ENCODE measurements around the gene USP40.

USP40 gene

GRCh38 chr2:233497692-233498091 lies 68.9 kb downstream of the USP40 start:
- DNase-seq (ENCODE audit: low read depth in 2 of 2) = no peak

GRCh38 chr2:233495503-233496496 lies 70.8 kb downstream of the USP40 start:
- DNase-seq (ENCODE audit: low read depth in 2 of 2) = no peak

GRCh38 chr2:233492751-233493150 lies 73.8 kb downstream of the USP40 start:
- DNase-seq (ENCODE audit: low read depth in 2 of 2) = no peak

GRCh38 chr2:233492078-233492477 lies 74.5 kb downstream of the USP40 start:
- DNase-seq (ENCODE audit: low read depth in 2 of 2) = no peak

- DNase-seq (ENCODE audit: low read depth in 2 of 2) = no peak
Observed at GRCh38 chr2:233491326-233491725, 75.3 kb downstream of the USP40 start.

- no peak for DNase-seq (ENCODE audit: low read depth in 2 of 2)
Observed at GRCh38 chr2:233490831-233491230, 75.8 kb downstream of the USP40 start.

GRCh38 chr2:233489666-233490065 lies 76.9 kb downstream of the USP40 start:
- DNase-seq (ENCODE audit: low read depth in 2 of 2) = no peak

- DNase-seq (ENCODE audit: low read depth in 2 of 2) = no peak
Observed at GRCh38 chr2:233489143-233489542, 77.4 kb downstream of the USP40 start.

GRCh38 chr2:233487748-233488345 lies 78.7 kb downstream of the USP40 start:
- no peak for DNase-seq (ENCODE audit: low read depth in 2 of 2)

GRCh38 chr2:233486778-233487552 lies 79.6 kb downstream of the USP40 start:
- DNase-seq (ENCODE audit: low read depth in 2 of 2) = no peak

GRCh38 chr2:233486357-233486756 lies 80.2 kb downstream of the USP40 start:
- DNase-seq (ENCODE audit: low read depth in 2 of 2) = no peak

- DNase-seq (ENCODE audit: low read depth in 2 of 2) = no peak
Observed at GRCh38 chr2:233485726-233486125, 80.9 kb downstream of the USP40 start.

GRCh38 chr2:233482616-233483015 lies 84.0 kb downstream of the USP40 start:
- no peak for DNase-seq (ENCODE audit: low read depth in 2 of 2)

- no peak for DNase-seq (ENCODE audit: low read depth in 2 of 2)
Observed at GRCh38 chr2:233481368-233482142, 85.0 kb downstream of the USP40 start.

GRCh38 chr2:233480490-233481202 lies 85.9 kb downstream of the USP40 start:
- no peak for DNase-seq (ENCODE audit: low read depth in 2 of 2)

- no peak for DNase-seq (ENCODE audit: low read depth in 2 of 2)
Observed at GRCh38 chr2:233479616-233480489, 86.7 kb downstream of the USP40 start.

GRCh38 chr2:233477548-233478433 lies 88.8 kb downstream of the USP40 start:
- no peak for DNase-seq (ENCODE audit: low read depth in 2 of 2)

- no peak for DNase-seq (ENCODE audit: low read depth in 2 of 2)
Observed at GRCh38 chr2:233476651-233477547, 89.7 kb downstream of the USP40 start.
